ENCODE measurements around the gene PSMD14. TPM values are rescaled to one million over a fixed set of nuclear protein-coding genes. Genes with fewer than 3 reads are reported as not detected.

Gene PSMD14
- total and polyA plus RNA-seq, 2 of the 8 experiments (the other 6 are each of a cell fraction or from before 2014, with no cell fraction given): 53.9 to 88.7 TPM

GRCh38 chr2:161418275-161418714 is 110.1 kb downstream of the PSMD14 start:
- H3K79me1 ChIP-seq (ENCODE audit: low read depth, low read length): no peaks in the 10 kb centered on the region
- H3K23me2 ChIP-seq (ENCODE audit: low read depth, low read length): peaks cover 9% of the 10 kb centered on the region; the same call in 1 of the 2 replicates
- no peaks in the 10 kb centered on the region for H3K79me2 ChIP-seq (ENCODE audit: control insufficient read depth in 1 of 2, insufficient read depth in 2 of 2, low read length in 2 of 2)
- H3K4me1 ChIP-seq (replicated peaks in 1 of 4; ENCODE audit: control insufficient read depth in 3 of 4, insufficient read depth in 4 of 4, low read length in 3 of 4): peaks cover 12 to 27% (median 20%) of the 10 kb centered on the region in 4 experiments
- H2BK12ac ChIP-seq (ENCODE audit: low read depth, low read length): no peak overlapping the region
- POLR2A ChIA-PET (ENCODE audit: partially characterized antibody): interaction anchor here (2.0 kb wide), 1 partner anchor 10 kb away, joined by 7 read pairs; no protein-coding TSS in a partner anchor
- FAIRE-seq (no peak), DNase-seq (ENCODE audit: low read depth in 1 of 2, low spot score in 2 of 2) (no peak)
- no peak overlapping the region for H2BK120ac ChIP-seq (replicated peaks; ENCODE audit: low read depth, low read length)
- H2BK5ac ChIP-seq (ENCODE audit: low read depth, low read length): no peak overlapping the region
- peak overlapping the region; percentile 86 for H3K4me2 ChIP-seq (ENCODE audit: insufficient read depth in 1 of 2, low read depth in 2 of 2, low read length in 2 of 2)
- H3K27me3 ChIP-seq (replicated peaks in 1 of 4; ENCODE audit: control insufficient read depth in 3 of 4, extremely low read depth in 1 of 4, insufficient read depth in 3 of 4, low read length in 3 of 4): peaks cover 78 to 98% (median 89%) of the 10 kb centered on the region in 4 experiments
- no peak overlapping the region for H3K56ac ChIP-seq (replicated peaks; ENCODE audit: insufficient read length, low read depth, low read length)
- H3K9me3 ChIP-seq (ENCODE audit: insufficient read depth in 2 of 2, low read depth in 1 of 2, low read length in 1 of 2): no peaks in the 10 kb centered on the region
- no peak overlapping the region for H3K4ac ChIP-seq (replicated peaks; ENCODE audit: insufficient read length, low read depth, low read length)
- no peak overlapping the region for H2AK5ac ChIP-seq (ENCODE audit: low read depth, low read length)
- no peak overlapping the region for H3K9ac ChIP-seq (replicated peaks in 1 of 4; ENCODE audit: extremely low read depth in 1 of 4, low read depth in 3 of 4, low read length in 3 of 4)
- CTCF ChIA-PET (ENCODE audit: partially characterized antibody): interaction anchor here (0.6 to 1.4 kb wide), 5 partner anchors 9 to 588 kb away, joined by 3 to 5 read pairs (median 4); no protein-coding TSS in a partner anchor
- no peak overlapping the region for H2BK15ac ChIP-seq (ENCODE audit: low read length)
- H2BK20ac ChIP-seq (ENCODE audit: low read length): no peak overlapping the region
- no peak overlapping the region for H3K18ac ChIP-seq (ENCODE audit: extremely low read depth, low read length)
- no peak overlapping the region for H4K91ac ChIP-seq (replicated peaks; ENCODE audit: insufficient read length, low read length)
- 3% methylated on average over 14 of the region's 15 CpGs; no CpG with 5 or more reads in 1 of the 2 experiments for WGBS, 2 experiments (ENCODE audit: extremely low coverage in 1 of 2, insufficient coverage in 1 of 2, insufficient read length in 1 of 2, insufficient replicate concordance in 2 of 2, low coverage in 1 of 2, low lambda C conversion rate in 2 of 2, missing lambda C conversion rate in 1 of 2)
- H3K23ac ChIP-seq (ENCODE audit: insufficient read length): no peak overlapping the region
- peaks cover 4 to 31% of the 10 kb centered on the region in 2 experiments for H4K20me1 ChIP-seq (replicated peaks in 1 of 2; ENCODE audit: control insufficient read depth in 1 of 2, insufficient read depth in 2 of 2, low read length in 2 of 2)
- no peak overlapping the region for H4K8ac ChIP-seq (ENCODE audit: extremely low read depth, insufficient read depth, low read length)
- peak overlapping the region in 2 of 4 experiments; percentile 34 to 60; a peak in 3 of 8 replicates for H3K4me3 ChIP-seq (ENCODE audit: extremely low read depth in 1 of 4, insufficient read depth in 2 of 4, low read depth in 3 of 4, low read length in 4 of 4)
- H2AFZ ChIP-seq (ENCODE audit: low read length): no peak overlapping the region
- H3K36me3 ChIP-seq (ENCODE audit: control insufficient read depth in 2 of 4, insufficient read depth in 4 of 4, low read length in 3 of 4): no peaks in the 10 kb centered on the region; a peak in 1 of 8 replicates
- no peak overlapping the region for H4K5ac ChIP-seq (ENCODE audit: insufficient read length, low read depth, low read length)
- H3K14ac ChIP-seq (ENCODE audit: insufficient read length): no peak overlapping the region
- no peak overlapping the region for H3K27ac ChIP-seq (ENCODE audit: low read depth, low read length)
- TF ChIP-seq CBX5 (IDR thresholded peaks at IDR 0.05; ENCODE audit: low read depth, low read length) (no peak), CHD2 (IDR thresholded peaks at IDR 0.05; ENCODE audit: low read length) (no peak), RAD21 (IDR thresholded peaks at IDR 0.05 in 1 of 2, conservative IDR thresholded peaks at IDR 0.05 in 1 of 2; ENCODE audit: low read depth in 2 of 2, low read length in 2 of 2) (no peak), KDM1A (IDR thresholded peaks at IDR 0.05; ENCODE audit: borderline replicate concordance, low read length) (no peak), TCF12 (IDR thresholded peaks at IDR 0.05; ENCODE audit: low read depth, low read length) (no peak), PHF8 (conservative IDR thresholded peaks at IDR 0.05; ENCODE audit: low read depth, low read length) (no peak), RFX5 (IDR thresholded peaks at IDR 0.05; ENCODE audit: borderline replicate concordance, low read depth, low read length) (no peak), EP300 (IDR thresholded peaks at IDR 0.05; ENCODE audit: borderline replicate concordance in 1 of 2, low read depth in 2 of 2, low read length in 2 of 2) (no peak), SP4 (IDR thresholded peaks at IDR 0.05; ENCODE audit: low read length) (no peak), TBP (IDR thresholded peaks at IDR 0.05; ENCODE audit: low read depth, low read length) (no peak), BCL11A (IDR thresholded peaks at IDR 0.05; ENCODE audit: low read depth in 2 of 2, low read length in 2 of 2) (no peak), TEAD4 (IDR thresholded peaks at IDR 0.05; ENCODE audit: low read depth, low read length) (no peak), YY1 (IDR thresholded peaks at IDR 0.05; ENCODE audit: low read depth, low read length) (no peak), POU5F1 (IDR thresholded peaks at IDR 0.05; ENCODE audit: low read depth, low read length) (no peak)

Data from H1 (cell line).